Keratinocyte (primary cell): ENCODE measurements around the gene RAB11B.

Source experiments
- EZH2 ChIP-seq: IDR thresholded peaks from one replicate; pipeline ENCODE4 v1.6.1; 2012; ENCODE audit warnings: inconsistent platforms, mild to moderate bottlenecking, low read length, moderate library complexity
- TF ChIP-seq, protein P1 (sequence below), 3 experiments: IDR thresholded peaks in 1 of 3; conservative IDR thresholded peaks in 1 of 3; optimal IDR thresholded peaks in 1 of 3; 2 replicates in 2 of 3; 3 replicates in 1 of 3; pipeline versions ENCODE3 to v1.5.1; 2011; ENCODE audit warnings: low read length in 3 of 3, mild to moderate bottlenecking in 3 of 3, moderate library complexity in 2 of 3, control low read depth in 1 of 3, inconsistent platforms in 1 of 3; ENCODE audit not compliant: insufficient read depth in 2 of 3; ENCODE audit errors: extremely low read depth in 1 of 3

DNA sequence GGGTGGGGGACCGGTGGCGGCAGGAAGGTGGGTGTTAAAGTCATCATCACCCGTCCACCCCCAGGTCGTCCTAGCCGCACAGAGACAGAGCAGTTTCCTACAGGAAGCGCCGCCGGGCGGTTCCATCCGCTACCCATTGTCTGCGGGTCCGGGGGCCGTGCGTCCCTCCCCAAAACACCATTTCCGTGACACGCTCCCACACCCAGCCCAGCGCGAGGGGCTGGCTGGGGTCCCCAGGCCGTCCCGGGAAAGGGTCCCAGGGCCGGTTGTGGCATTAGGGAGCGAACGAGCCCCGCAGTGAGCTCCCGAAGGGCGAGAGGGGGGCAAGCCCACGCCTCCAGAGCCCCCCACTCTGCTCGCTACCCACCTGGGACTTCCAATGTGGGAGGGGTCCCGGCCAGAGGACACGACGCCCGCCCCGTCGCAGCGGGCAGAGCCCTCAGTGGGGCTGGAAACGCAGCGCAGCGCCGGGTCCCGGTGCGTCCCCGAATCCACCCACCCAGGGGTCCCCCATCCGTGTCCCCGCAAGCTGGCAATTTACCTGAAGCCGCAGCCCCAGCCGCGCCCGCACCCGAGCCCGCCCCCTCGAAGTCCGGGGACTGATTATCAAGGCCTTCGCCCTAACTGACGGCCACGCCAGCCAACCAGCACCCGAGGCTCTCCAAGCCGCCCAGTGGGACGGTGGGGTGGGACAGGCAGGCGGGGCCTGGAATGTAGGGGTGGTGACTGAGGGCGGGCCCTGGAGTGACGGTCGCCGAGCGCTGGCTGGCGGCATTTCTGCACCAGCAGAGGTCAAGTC is 47.3 kb upstream of the RAB11B start, which contains the start of gene KANK3:
- TF ChIP-seq EZH2, result no peak
- TF ChIP-seq, protein P1, sequence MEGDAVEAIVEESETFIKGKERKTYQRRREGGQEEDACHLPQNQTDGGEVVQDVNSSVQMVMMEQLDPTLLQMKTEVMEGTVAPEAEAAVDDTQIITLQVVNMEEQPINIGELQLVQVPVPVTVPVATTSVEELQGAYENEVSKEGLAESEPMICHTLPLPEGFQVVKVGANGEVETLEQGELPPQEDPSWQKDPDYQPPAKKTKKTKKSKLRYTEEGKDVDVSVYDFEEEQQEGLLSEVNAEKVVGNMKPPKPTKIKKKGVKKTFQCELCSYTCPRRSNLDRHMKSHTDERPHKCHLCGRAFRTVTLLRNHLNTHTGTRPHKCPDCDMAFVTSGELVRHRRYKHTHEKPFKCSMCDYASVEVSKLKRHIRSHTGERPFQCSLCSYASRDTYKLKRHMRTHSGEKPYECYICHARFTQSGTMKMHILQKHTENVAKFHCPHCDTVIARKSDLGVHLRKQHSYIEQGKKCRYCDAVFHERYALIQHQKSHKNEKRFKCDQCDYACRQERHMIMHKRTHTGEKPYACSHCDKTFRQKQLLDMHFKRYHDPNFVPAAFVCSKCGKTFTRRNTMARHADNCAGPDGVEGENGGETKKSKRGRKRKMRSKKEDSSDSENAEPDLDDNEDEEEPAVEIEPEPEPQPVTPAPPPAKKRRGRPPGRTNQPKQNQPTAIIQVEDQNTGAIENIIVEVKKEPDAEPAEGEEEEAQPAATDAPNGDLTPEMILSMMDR (optimal IDR thresholded peaks at IDR 0.05 in 1 of 3, IDR thresholded peaks at IDR 0.05 in 1 of 3, conservative IDR thresholded peaks at IDR 0.05 in 1 of 3; ENCODE audit: extremely low read depth in 1 of 3, insufficient read depth in 2 of 3, low read length in 3 of 3), result no peak
